Cerebellar cortex (tissue), 1 donor: ENCODE measurements around the gene GAB3.
A peak's percentile ranks its signal among the peaks of the same experiment; 100 is the strongest.

Experiments
- DNase-seq: peaks from one replicate; pipeline ENCODE4 v3.0.0-alpha.2; 2015; ENCODE audit warnings: low spot score

Gene GAB3

DNA sequence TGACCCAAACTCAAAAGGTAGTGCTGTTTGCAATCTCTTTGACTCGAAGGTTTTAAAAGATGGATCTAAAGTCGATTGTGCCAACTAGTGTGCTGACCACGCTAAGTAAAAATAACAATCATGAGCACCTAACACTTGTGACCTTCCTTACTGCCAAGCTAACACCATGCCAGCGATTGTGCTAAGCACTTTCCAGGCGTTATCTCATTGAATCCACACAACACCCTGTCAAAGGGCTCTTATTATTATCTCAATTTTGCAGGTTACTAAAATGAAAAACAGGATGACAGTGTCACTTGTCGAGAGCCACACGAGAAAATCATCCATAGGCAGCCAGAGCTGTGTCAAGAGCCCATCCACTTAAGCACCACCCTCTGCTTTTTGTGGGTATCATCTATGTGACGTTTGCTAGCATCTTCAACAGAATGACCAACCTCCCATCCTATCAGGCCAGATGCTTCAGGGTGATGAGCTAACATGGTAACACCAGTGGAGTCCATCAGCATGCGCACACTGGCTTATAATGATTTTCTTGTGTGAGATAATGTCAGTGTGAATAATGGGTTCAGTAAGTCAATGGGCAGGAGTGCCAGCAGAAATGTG lies 893 bp upstream of the GAB3 start:
- DNase-seq: no peak

- no peak for DNase-seq
Observed at GRCh38 chrX:154751203-154751668, 359 bp upstream of the GAB3 start.

DNA sequence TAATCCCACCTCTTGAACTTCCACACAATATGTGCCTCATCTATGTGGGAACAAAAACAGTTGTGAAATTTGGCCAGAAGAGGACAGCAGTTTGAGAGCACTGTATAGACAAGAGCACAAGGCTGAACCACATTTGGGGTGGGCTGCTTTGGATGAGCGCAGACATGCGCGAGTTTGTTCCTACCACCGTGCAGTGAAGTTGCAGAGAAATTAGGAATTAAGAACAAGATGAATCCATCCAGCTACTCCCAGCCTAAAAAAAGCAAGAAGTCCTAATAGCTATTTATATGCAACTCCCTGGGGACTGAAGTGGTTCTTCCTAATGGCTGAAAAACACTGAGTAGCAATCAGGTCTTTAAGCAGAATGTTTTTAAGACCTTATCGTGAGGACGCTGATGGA lies 1.0 kb downstream of the GAB3 start:
- DNase-seq: no peak

- DNase-seq: peak; percentile 47
Observed at GRCh38 chrX:154748712-154749339, 2.1 kb downstream of the GAB3 start.

GRCh38 chrX:154742613-154743012 lies 8.3 kb downstream of the GAB3 start:
- no peak for DNase-seq

GRCh38 chrX:154739952-154740465 lies 10.9 kb downstream of the GAB3 start:
- no peak for DNase-seq

- no peak for DNase-seq
Observed at GRCh38 chrX:154738011-154738738, 12.7 kb downstream of the GAB3 start.

DNA sequence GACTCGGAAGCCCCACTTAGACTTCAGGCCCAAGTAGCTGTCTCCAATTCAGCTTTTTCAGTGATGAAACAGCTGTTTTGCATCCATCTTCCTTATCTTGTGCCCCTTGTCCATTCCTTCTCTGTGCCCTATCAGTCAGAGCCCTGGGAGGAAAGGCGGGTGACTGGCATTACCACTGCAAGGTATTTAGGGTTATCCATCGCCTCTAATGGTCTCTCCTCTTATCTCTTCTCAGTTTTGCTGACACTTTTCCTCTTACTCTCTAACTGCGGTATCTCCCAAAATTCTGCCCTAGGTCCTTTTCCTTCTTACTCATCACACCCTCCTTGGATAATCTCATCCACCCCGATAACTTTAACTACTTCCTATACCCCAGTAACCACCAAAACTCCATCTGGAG lies 13.7 kb downstream of the GAB3 start:
- no peak for DNase-seq

DNA sequence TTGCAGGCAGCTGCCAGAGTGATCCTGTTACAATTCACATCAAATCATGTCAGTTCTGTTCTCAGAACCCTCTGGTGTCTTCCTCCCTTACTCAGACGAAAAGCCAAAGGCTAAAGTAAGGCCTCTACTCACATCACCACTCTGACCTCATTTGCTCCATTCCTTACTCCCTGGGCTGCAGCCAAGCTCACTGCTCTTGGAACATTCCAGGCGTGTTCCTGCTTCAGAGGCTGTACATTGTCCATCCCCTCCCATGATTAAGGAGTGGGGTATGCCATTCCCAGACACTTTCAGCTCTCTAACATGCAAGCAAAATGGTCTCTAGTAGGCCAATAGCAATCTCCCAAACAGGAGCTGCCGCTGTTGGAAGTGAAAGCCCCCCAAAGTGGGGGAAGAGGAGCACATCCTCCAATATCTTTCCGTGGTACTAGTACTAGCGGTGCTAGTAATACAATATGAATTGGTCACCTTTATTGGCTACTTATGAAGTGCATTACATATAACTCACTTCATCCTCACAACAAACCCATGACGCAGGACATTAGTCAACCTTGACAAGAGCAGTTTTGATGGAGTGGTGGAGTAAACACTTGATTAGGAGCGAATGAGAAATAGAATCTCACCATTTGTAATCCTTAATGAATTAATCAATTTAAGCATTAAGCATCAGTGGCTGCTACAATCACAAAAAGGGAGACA lies 15.0 kb downstream of the GAB3 start:
- no peak for DNase-seq

GRCh38 chrX:154734061-154734781 lies 16.7 kb downstream of the GAB3 start:
- DNase-seq: no peak

DNA sequence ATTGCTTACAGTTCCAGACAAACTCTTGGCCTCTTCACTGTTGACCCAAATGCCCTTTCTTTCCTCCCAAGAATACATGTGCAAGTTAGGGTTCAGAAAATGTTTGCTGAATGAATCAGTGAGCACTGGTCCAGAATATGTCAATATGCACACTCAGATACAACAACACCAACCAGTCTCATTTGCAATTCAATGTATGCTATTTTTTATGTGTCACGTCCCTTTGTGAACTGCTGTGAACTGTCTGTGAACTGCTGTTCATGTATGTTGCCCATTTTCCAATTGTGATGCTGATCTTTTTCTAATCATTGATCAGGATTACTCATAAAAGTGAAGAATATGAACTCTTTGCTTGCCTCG lies 17.8 kb downstream of the GAB3 start:
- no peak for DNase-seq

DNA sequence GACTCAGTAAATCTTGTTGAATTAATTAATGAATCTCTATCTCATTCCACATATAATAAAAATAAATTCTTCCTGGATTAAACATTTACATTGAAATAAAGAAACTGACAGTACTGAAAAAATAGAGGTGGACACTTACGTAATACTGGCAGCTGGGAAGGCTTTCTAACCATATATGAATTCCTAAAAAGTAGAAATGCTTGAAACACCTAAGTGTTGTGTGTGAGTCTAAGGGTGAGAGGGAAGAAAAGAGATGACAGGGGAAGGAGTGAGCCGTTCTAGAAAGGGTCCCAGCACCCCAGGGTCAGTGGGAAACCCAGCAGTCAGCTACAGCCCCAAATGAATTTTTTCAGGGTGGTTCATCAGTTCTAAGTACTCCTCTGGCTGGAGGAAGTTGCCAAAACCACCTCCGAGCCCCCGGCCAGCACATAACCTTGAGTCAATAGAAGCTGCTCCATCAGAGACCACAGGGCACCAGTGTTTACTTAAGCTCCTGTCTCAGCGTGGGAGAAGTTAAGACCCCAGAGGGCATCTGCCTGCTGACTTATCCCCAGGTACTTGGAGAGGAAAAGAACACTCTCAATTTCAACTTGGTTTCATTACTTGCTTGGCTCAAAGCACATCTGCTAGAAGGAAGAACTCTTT lies 18.3 kb downstream of the GAB3 start:
- no peak for DNase-seq

DNA sequence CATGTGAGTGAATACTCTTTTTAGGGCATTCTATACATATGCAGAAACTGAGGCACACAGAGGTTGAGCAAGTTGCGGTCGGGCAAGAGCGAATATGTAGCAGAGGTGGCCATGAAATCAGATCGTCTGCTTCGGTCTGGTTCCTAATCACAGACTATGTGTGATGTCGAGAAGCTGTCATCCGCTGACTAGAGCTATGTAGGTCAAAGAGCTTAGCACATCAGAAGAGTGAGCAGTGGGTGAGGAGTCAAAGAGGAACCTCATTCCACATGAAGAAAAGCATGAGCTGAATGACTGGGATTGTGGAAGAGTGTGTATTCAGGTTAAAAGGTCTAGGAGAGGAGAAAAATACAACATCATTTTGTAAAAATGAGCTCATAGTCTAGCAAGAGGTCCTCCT lies 19.0 kb downstream of the GAB3 start:
- DNase-seq: no peak

- no peak for DNase-seq
Observed at GRCh38 chrX:154731184-154731583, 19.7 kb downstream of the GAB3 start.

DNA sequence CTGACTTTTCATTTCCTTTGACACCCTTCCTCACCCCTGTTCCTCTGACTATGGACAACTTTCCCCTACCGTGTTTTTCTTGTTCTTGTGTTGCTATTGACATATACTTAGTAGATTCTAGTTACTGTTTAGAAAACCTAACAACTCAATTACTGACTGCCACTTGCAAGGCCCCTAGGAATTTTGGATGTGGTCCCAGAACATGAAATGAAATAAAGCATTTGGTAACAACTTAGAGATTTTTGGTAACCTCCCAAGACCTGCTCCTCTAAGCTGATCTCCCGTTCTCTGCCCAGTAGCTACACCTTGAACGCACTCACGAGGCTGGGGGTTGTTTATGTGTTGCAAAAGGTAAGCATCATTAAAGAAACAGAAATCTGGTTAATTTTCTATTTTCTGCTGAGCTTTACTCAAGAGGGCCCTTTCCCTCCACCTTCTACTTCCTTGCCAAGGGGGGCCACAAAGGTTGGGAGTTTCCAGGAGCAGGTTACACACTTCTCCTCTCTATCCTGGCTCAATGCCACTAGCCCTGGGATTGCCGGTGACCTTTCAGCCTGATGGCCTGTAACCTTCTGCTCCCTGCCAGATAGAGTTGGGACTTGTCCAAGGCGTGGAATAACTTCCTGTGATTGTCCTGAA lies 20.5 kb downstream of the GAB3 start:
- no peak for DNase-seq

DNA sequence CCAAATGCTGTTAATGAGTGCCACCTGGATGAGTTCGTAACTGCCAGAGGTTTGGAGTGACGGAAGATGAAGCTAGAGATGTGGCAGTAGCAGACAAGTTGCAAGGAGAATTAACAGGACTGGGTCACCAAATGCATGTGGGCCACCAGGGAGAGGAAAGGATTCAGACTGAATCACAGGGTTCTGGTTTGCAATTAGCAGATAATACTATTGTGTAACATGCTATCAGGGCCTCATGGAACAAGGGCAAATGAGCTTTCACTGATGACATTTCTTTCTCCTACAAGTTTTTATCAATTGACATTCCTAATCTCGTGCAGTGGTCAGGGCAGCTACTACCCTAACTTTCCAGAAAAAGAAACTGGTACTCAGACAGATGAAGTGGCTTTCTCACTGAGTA lies 21.4 kb downstream of the GAB3 start:
- no peak for DNase-seq

DNA sequence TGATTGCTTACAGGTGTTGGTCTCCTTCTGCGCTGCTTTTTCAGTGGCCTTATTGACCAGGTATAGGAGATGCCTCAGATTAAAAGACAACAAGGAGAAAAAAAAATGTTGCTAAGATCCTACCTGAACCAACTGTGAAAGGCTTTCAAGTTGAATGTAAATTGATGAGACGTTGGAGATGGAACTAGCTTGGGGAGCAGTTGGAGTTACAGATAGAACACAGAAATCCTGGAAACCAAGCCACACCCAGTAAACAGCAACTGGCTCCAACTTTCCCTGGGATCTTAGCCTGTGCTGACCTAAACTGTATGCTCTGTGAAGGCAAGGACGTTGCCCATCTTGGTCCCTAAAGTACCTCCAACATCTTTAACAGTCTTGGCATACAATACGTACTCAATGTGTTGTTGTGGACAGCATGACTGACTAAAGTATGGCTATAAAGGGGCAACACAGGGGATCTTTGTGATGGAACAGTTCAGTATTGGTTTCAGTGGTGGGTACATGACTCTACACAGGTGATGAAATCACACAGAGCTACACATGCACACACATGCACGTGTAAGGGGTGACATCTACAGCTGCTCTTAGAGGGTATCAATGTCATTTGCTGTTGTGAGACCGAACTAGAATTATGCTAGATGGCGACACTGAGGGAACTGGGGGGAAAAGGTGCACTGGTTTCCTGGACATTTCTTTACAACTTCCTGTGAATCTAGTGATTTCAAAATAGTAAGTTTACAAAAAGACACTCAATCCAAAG lies 22.3 kb downstream of the GAB3 start:
- DNase-seq: no peak

DNA sequence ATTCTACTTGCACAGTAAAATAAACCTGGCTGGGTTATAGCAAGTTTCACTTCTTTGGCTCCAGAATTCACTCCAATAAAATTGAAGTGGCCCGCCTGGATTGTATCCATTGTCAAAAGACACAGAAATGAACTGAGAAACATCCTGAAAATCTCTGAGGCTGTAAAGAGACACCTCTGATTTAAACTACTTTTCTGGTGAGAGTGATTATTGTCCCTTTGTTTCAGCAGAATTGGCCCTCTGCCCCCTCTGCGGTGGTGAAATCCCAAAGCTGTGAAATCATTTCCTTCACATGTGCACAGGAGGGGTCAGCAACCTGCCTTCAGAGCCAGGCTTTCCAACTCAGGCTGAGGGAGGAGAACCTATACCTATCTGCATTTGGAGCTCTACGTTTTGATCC lies 23.0 kb downstream of the GAB3 start:
- DNase-seq: no peak

- DNase-seq: no peak
Observed at GRCh38 chrX:154727418-154727817, 23.5 kb downstream of the GAB3 start.
